Measurements from ENCODE around the gene LY6G5B. TPM values are rescaled to one million over a fixed set of nuclear protein-coding genes. Genes with fewer than 3 reads are reported as not detected.
"Not testable (repeated sequence)": the region's sequence is repeated elsewhere in the genome, so short reads cannot be mapped to it uniquely, and the experiment has no call there.

LY6G5B gene
- total and polyA plus RNA-seq, 7 donors, result 1.7 to 8.4 (median 2.9) TPM

GRCh38 chr6:31706599-31706998, 36.8 kb downstream of the LY6G5B start, which contains the start of gene LY6G6F:
Gene LY6G6F, plus strand, starts transcription at chr6:31706866. Its CDS starts 41 bp downstream, at chr6:31706907.
- no peak within 1 kb of the TSS for H3K4me3 ChIP-seq
- TF ChIP-seq CTCF (IDR thresholded peaks at IDR 0.05), result no peak
- H3K27ac ChIP-seq, result no peak within 1 kb of the TSS
- ATAC-seq, result no peak
- peaks cover 12% of the 10 kb centered on the region for H3K4me1 ChIP-seq
- H3K9me3 ChIP-seq, result no peaks in the 10 kb centered on the region
- WGBS, 3 donors, result 32 to 57% (median 46%) methylated on average over 3 of the region's 3 CpGs
- H3K36me3 ChIP-seq (ENCODE audit: insufficient read depth in 1 of 2, low read depth in 1 of 2), result no peaks in the 10 kb centered on the region
- no peak for DNase-seq
- intact Hi-C loops (cut with DNase I), result no loop called here
- no peaks in the 10 kb centered on the region for H3K27me3 ChIP-seq (ENCODE audit: insufficient read depth in 3 of 3, low read length in 2 of 3)

- Histone ChIP-seq H3K36me3 (ENCODE audit: insufficient read depth in 1 of 2, low read depth in 1 of 2) (no peaks in the 10 kb centered on the region), H3K9me3 (no peaks in the 10 kb centered on the region), H3K4me3 (no peak overlapping the region), H3K4me1 (peaks cover 5% of the 10 kb centered on the region), H3K27me3 (ENCODE audit: insufficient read depth in 3 of 3, low read length in 2 of 3) (no peaks in the 10 kb centered on the region), H3K27ac (no peak overlapping the region)
- 82 to 89% (median 88%) methylated on average over 10 of the region's 10 CpGs for WGBS, 3 donors
- intact Hi-C loops (cut with DNase I), result no loop called here
- TF ChIP-seq CTCF (IDR thresholded peaks at IDR 0.05), result no peak
- no peak for DNase-seq
- ATAC-seq, result no peak
Observed at GRCh38 chr6:31707701-31708100, 37.9 kb downstream of the LY6G5B start.

GRCh38 chr6:31708224-31708623, 38.4 kb downstream of the LY6G5B start:
- Histone ChIP-seq H3K9me3 (no peaks in the 10 kb centered on the region), H3K36me3 (ENCODE audit: insufficient read depth in 1 of 2, low read depth in 1 of 2) (no peaks in the 10 kb centered on the region), H3K4me1 (peaks cover 5% of the 10 kb centered on the region), H3K27me3 (ENCODE audit: insufficient read depth in 3 of 3, low read length in 2 of 3) (no peaks in the 10 kb centered on the region), H3K27ac (no peak overlapping the region), H3K4me3 (no peak overlapping the region)
- no peak for ATAC-seq
- WGBS, 3 donors, result 91 to 97% (median 95%) methylated on average over 3 of the region's 3 CpGs
- intact Hi-C loops (cut with DNase I), result no loop called here
- no peak for TF ChIP-seq CTCF (IDR thresholded peaks at IDR 0.05)
- no peak for DNase-seq

- ATAC-seq; intact Hi-C loops (cut with DNase I); H3K4me3 ChIP-seq; H3K27ac ChIP-seq; H3K36me3 ChIP-seq (ENCODE audit: insufficient read depth in 1 of 2, low read depth in 1 of 2); H3K9me3 ChIP-seq; DNase-seq; H3K4me1 ChIP-seq; H3K27me3 ChIP-seq (ENCODE audit: insufficient read depth in 3 of 3, low read length in 2 of 3): not testable (repeated sequence)
- 91 to 94% (median 91%) methylated on average over 11 of the region's 11 CpGs for WGBS, 3 donors
Observed at GRCh38 chr6:31709157-31709556, 39.4 kb downstream of the LY6G5B start.

GRCh38 chr6:31710523-31711219, 40.9 kb downstream of the LY6G5B start:
- ATAC-seq, result no peak
- intact Hi-C loops (cut with DNase I), result no loop called here

More at GRCh38 chr6:31710523-31711219, 40.9 kb downstream of the LY6G5B start:
- H3K9me3 ChIP-seq, result no peaks in the 10 kb centered on the region
- no peaks in the 10 kb centered on the region for H3K27me3 ChIP-seq (ENCODE audit: insufficient read depth in 3 of 3, low read length in 2 of 3)
- no peak overlapping the region for H3K4me3 ChIP-seq
- no peaks in the 10 kb centered on the region for H3K36me3 ChIP-seq (ENCODE audit: insufficient read depth in 1 of 2, low read depth in 1 of 2)
- 49 to 61% (median 57%) methylated on average over 5 of the region's 5 CpGs for WGBS, 3 donors
- no peak for TF ChIP-seq CTCF (IDR thresholded peaks at IDR 0.05)
- H3K27ac ChIP-seq, result no peak overlapping the region
- H3K4me1 ChIP-seq, result no peaks in the 10 kb centered on the region
- DNase-seq, result no peak
